Mesenteric fat pad (tissue), 1 donor: ENCODE data around the gene GLP1R. TPM values are rescaled to one million over a fixed set of nuclear protein-coding genes. Genes with fewer than 3 reads are reported as not detected.
"Not testable (repeated sequence)": the region's sequence is repeated elsewhere in the genome, so short reads cannot be mapped to it uniquely, and the experiment has no call there.

Experiments
- DNase-seq: peaks from one replicate; pipeline ENCODE4 v3.0.0-alpha.2; 2020; ENCODE audit warnings: low spot score
- total RNA-seq: library from RNA; stranded (reverse); fragmentation: NEBNext Ultra II Directional; extraction: Animal tissue kit (Norgen Biotek cat#: 25700); gene quantifications from one replicate; pipeline ENCODE4 v1.2.1, GENCODE V29; 2021
- donor health status: DM: yes; HTN: yes; CAD: no.

Gene GLP1R
- total RNA-seq, 1 donor from 2014 or later, result not detected

- DNase-seq, result no peak
Observed at GRCh38 chr6:39118921-39119320, 70.3 kb downstream of the GLP1R start.

- DNase-seq, result no peak
Observed at GRCh38 chr6:39124114-39124513, 75.5 kb downstream of the GLP1R start.

GRCh38 chr6:39128106-39128505 is 79.5 kb downstream of the GLP1R start:
- no peak for DNase-seq

GRCh38 chr6:39128832-39129231 is 80.3 kb downstream of the GLP1R start:
- no peak for DNase-seq

GRCh38 chr6:39130691-39131090 is 82.1 kb downstream of the GLP1R start:
- no peak for DNase-seq

GRCh38 chr6:39134761-39135160 is 86.2 kb downstream of the GLP1R start:
- not testable (repeated sequence) for DNase-seq

- not testable (repeated sequence) for DNase-seq
Observed at GRCh38 chr6:39136207-39136606, 87.6 kb downstream of the GLP1R start.

- no peak for DNase-seq
Observed at GRCh38 chr6:39137245-39137644, 88.7 kb downstream of the GLP1R start.

Other genes with a start within 250 kb of the GLP1R start
- 11.2 TPM for gene SAYSD1, start 66.4 kb downstream of the GLP1R start, total RNA-seq
- gene KCNK5, start 180.7 kb downstream of the GLP1R start, total RNA-seq, result 0.87 TPM